ENCODE measurements around the gene ITGA1.
"Not testable (repeated sequence)": the region's sequence is repeated elsewhere in the genome, so short reads cannot be mapped to it uniquely, and the experiment has no call there.

Gene ITGA1

GRCh38 chr5:52787600-52788504 is at the start of gene ITGA1, which contains the start of gene PELO:
TSS of gene ITGA1 (plus strand) at chr5:52787916. CDS start at chr5:52788354, 438 bp downstream.
TSS of gene PELO (plus strand) at chr5:52787916. CDS start at chr5:52800395, 12,479 bp downstream.
- in situ Hi-C loops (cut with MboI; ENCODE audit: low sequenced_read_pairs): no loop called here

DNA sequence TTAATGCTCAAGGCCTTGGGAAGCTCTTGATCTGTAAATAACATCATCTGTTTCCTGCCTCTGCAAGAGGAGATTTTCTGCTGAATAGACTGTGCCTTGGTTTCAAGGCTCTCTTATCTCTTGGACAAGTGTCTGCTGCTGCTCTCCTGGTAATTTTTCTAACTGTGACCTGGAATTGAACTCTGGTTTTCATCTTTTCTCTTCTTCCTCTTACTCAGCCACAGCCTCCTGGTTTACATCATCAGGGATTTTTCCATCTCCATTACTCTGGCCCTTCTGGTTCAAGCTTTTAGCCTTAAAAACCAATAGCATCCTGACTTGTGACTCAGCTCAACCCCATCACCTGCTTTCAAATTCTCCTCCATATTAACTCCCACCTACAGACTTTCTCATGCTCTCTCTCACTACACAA is 49.6 kb upstream of the ITGA1 start:
- in situ Hi-C loops (cut with MboI; ENCODE audit: low sequenced_read_pairs): no loop called here

GRCh38 chr5:52740007-52740406 is 47.7 kb upstream of the ITGA1 start:
- in situ Hi-C loops (cut with MboI; ENCODE audit: low sequenced_read_pairs): no loop called here

GRCh38 chr5:52743012-52743411 is 44.7 kb upstream of the ITGA1 start:
- in situ Hi-C loops (cut with MboI; ENCODE audit: low sequenced_read_pairs): no loop called here

DNA sequence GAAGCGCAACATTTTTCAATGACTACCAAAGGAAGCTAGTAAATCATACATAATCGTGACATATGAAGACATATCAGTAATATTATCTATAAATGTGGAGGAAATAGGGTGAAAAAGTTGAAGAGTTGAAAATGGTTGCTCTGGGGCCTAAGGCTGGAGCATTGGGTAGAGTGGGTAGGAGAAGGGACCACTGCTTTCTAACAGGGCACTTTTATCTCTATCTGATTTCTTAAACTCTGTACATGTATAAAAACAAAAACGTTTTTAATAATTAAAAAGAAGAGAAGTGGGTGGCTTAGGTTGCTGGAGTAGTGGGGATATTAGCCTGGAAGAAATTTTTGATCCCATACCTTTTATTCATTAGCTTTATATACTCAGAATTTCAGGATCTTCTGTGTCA is 44.2 kb upstream of the ITGA1 start:
- in situ Hi-C loops (cut with MboI; ENCODE audit: low sequenced_read_pairs): no loop called here

DNA sequence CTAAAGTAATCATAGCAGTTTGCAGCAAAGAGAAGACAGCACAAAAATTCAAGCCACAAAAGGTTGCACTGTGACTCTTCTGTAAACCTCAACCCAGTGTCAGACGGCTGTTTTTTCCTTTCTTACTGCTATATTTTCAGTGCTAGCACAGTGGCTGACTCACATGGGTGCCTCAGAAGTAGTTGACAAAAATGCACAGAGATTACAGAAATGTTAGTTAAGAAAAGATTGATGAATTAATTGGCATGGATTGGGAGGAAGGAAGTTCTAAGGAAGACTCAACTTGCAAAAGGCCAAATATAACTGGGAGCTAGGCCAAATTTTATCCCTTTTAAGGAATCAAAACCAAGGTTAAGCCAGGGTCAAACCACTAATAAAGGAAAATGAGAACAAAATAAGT is 43.7 kb upstream of the ITGA1 start:
- in situ Hi-C loops (cut with MboI; ENCODE audit: low sequenced_read_pairs): no loop called here

DNA sequence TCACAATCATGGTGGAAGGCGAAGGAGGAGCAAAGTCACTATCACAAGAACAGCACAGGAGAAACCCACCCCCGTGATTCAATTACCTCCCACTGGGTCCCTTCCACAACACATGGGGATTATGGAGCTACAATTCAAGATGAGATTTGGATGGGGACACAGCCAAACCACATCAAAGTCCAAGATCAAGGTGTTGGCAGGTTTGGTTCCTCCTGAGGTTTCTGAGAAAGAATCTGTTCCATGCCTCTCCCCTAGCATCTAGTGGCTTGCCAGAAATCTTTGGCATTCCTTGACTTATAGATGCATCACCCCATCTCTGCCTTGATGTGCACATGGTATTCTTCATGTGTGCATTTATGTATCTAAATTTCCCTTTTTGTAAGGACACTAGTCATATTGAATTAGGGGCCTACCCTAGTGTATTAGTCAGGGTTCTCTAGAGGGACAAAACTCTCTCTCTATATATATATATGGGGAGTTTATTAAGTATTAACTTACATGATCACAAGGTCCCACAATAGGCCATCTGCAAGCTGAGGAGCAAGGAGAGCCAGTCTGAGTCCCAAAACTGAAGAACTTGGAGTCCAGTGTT is 42.8 kb upstream of the ITGA1 start:
- in situ Hi-C loops (cut with MboI; ENCODE audit: low sequenced_read_pairs): not testable (repeated sequence)

GRCh38 chr5:52746539-52746938 is 41.2 kb upstream of the ITGA1 start:
- in situ Hi-C loops (cut with MboI; ENCODE audit: low sequenced_read_pairs): no loop called here

DNA sequence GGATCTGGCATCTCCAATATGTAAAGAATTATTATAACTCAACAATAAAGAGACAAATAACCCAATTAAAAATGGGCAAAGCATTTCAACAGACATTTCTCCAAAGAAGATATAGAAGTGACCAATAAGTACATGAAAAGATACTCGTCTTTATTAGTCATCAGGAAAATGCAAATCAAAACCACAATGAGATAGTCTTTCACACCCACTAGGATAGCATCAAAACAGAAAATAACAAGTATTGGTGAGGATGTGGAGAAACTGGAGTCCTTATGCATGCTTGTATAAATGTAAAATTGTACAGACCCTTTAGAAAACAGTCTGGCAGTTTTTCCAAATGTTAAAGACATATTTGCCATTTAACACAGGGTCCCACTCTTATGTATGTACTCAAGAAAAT is 39.1 kb upstream of the ITGA1 start:
- in situ Hi-C loops (cut with MboI; ENCODE audit: low sequenced_read_pairs): no loop called here

- in situ Hi-C loops (cut with MboI; ENCODE audit: low sequenced_read_pairs): no loop called here
These were observed 38.0 kb upstream of the ITGA1 start for GRCh38 chr5:52749666-52750065.

- in situ Hi-C loops (cut with MboI; ENCODE audit: low sequenced_read_pairs): no loop called here
These were observed 36.6 kb upstream of the ITGA1 start for GRCh38 chr5:52751137-52751536.

DNA sequence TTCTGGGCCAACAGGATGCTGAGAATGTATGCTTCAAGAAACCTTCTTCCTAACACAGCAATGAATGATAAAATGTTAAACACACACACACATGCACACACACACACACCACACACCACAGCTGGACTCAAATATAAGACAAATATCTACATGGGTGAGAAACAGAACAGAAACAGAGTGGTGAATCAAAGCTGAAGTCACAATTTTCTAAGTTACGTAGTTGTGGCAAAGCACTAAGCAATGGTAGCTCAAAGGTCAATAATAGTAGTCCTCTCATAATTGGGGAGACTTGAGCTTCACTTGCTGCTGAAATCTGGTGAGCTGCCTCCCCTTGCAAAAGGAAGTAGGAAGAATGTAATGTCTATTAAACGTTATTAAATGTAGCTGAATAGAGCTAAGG is 33.7 kb upstream of the ITGA1 start:
- in situ Hi-C loops (cut with MboI; ENCODE audit: low sequenced_read_pairs): no loop called here

DNA sequence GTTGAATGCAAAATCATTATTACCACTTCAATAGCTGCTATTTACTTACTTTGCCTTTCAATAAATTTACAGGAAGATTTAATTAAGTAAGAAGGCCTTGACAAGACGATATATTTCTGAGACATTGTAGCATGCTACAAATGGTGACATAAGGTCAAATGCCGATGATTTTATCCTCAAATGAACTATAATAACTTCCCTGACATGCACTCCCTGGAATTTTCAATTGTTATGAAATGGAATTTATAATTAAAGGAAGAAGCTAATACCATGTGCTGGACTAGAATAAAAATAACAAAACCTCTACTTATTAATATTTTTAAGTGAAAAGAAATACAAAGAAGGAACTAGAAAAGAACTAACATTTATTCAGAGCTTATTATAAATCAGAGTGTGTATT is 30.2 kb upstream of the ITGA1 start:
- in situ Hi-C loops (cut with MboI; ENCODE audit: low sequenced_read_pairs): no loop called here

DNA sequence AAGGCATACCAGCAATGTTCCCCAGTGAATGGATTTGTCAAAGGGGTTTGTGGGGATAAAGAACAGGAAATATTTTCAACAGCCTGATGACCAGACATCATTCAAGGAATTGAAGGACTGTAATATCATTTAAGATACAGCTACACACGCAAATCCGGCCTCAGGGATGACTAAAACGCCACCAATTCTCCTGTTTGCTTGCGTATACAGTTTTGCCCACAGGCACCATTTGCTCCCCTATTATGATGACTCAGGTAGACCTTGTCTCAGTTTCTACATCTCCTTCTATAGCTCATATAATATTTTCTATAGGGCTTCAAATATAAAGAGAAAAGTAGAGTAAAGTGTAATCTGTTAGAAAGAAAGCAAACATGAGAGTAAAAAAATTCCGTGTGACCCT is 29.7 kb upstream of the ITGA1 start:
- in situ Hi-C loops (cut with MboI; ENCODE audit: low sequenced_read_pairs): no loop called here

DNA sequence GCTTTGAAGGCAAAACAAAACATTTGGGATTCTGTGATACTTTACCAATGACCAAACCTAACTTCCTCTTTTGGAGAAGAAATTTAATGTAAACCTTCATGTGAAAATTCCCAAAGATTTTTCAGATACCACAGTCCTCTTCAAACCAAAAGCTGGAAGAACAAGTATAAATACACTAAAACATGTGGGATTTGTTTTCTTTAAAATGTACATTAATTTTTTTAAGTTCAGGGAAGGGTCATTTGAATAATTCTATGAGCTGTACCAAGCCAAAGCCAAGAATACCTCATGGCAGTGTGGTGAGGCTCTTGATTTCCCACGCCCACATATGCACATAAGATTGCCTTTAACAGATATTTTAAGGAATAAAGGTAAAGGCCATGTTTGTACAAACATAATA is 28.4 kb upstream of the ITGA1 start:
- in situ Hi-C loops (cut with MboI; ENCODE audit: low sequenced_read_pairs): no loop called here

DNA sequence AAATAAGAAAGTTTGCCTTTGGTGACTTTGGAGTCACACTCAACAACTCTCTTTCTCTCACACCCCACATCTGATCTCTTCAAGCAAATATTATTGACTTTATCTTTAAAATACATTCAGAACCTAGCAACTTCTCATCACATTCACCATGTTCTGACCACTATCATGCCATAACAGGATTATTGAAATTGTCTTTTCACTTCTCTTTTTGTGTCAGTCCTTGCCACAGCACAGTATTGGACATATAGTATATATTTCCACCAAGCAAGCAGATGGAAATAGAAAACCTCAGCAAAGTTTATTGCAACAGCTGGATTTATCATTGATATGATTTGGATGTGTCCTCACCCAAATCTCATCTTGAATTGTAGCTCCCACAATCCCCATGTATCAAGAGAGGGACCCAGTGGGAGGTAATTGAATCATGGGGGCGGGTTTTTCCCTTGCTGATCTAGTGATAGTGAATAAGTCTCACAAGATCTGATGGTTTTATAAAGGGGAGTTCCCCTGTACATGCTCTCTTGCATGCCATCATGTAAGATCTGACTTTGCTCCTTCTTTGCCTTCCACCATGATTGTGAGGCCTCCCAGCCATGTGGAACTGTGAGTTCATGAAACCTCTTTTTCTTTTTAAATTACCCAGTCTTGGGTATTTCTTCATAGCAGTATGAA is 26.9 kb upstream of the ITGA1 start:
- in situ Hi-C loops (cut with MboI; ENCODE audit: low sequenced_read_pairs): no loop called here

DNA sequence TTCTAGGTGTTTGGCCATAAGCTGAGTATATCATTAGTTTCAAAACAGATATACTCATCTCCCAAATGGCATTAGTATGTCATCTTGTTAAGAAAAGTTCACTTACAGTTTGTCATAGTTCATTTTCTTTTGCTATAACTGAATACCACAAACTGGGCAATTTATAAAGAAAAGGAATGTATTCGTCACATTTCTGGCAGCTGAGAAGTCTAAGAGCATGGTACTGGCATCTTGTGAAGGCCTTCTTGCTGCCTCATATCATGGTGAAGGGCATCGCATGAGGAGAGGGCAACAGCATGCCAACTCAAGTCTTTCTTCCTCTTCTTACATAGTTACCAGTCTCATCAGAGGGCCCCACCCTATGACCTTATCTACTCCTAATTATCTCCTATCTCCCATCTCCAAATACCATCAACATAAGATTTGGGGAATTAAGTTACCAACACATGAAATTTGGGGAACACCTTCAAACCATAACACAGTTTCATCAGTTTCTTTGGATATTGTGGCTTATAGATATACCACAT is 20.4 kb upstream of the ITGA1 start:
- in situ Hi-C loops (cut with MboI; ENCODE audit: low sequenced_read_pairs): no loop called here

GRCh38 chr5:52767766-52768480 is 19.8 kb upstream of the ITGA1 start:
- in situ Hi-C loops (cut with MboI; ENCODE audit: low sequenced_read_pairs): no loop called here

DNA sequence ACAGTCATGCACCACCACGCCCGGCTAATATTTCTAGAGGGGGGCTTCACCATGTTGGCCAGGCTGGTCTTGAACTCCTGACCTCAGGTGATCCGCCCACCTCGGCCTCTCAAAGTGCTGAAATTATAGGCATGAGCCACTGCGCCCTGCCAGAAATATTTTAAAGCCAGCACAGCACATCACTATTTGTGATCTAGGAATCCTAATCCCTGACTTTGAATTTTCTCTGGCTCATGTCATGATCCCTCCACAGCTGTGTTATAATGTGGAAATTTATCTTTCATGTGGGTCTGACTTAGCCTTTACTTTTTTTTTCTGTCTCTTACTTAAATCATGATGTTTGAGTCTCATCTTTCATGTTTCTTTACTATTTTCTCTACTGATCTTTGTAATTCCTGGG is 18.7 kb upstream of the ITGA1 start:
- in situ Hi-C loops (cut with MboI; ENCODE audit: low sequenced_read_pairs): no loop called here

GRCh38 chr5:52770287-52770939 is 17.3 kb upstream of the ITGA1 start:
- in situ Hi-C loops (cut with MboI; ENCODE audit: low sequenced_read_pairs): no loop called here

All from HL-60/S4 treated with retinoic acid at 250 ng/mL for 4 days and 3 days (cell line).